Body of pancreas (tissue), 4 donors: ENCODE data around the gene PHLDA1.

ENCODE experiments used
- POLR2A ChIP-seq, 3 donors: fragments of 450-650 bp; IDR thresholded peaks; one replicate each; pipeline ENCODE4 v1.6.1; 2016; ENCODE audit warnings: antibody characterized with exemption in 3 of 3, mild to moderate bottlenecking in 2 of 3
- TF ChIP-seq, protein P1 (sequence below), 7 experiments: fragments of 450-650 bp in 4 of 7; fragments of 200-600 bp in 3 of 7; sonication (generic) in 3 of 7; IDR thresholded peaks; one replicate each; pipeline ENCODE4 v1.5.1; 2016 to 2019; ENCODE audit warnings: antibody characterized with exemption in 7 of 7

DNA sequence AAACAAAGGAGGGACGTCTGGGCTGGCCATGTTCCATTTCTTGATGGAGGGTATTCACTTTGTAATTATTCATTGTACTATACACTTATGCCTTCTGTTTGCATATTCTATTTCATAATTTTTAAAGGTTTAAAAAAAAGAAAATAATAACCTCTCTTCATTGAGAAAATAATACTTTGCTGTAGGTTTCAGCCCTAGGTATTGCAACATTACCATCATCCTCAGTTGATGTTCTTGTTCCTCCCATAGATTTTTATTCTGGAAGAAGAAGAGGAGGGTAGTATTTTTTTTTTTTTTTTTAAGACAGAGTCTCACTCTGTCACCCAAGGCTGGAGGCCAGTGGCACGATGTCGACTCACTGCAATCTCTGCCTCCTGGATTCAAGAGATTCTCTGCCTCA is 54.7 kb downstream of the PHLDA1 start:
- TF ChIP-seq POLR2A (IDR thresholded peaks at IDR 0.05): no peak
- TF ChIP-seq, protein P1, sequence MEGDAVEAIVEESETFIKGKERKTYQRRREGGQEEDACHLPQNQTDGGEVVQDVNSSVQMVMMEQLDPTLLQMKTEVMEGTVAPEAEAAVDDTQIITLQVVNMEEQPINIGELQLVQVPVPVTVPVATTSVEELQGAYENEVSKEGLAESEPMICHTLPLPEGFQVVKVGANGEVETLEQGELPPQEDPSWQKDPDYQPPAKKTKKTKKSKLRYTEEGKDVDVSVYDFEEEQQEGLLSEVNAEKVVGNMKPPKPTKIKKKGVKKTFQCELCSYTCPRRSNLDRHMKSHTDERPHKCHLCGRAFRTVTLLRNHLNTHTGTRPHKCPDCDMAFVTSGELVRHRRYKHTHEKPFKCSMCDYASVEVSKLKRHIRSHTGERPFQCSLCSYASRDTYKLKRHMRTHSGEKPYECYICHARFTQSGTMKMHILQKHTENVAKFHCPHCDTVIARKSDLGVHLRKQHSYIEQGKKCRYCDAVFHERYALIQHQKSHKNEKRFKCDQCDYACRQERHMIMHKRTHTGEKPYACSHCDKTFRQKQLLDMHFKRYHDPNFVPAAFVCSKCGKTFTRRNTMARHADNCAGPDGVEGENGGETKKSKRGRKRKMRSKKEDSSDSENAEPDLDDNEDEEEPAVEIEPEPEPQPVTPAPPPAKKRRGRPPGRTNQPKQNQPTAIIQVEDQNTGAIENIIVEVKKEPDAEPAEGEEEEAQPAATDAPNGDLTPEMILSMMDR (IDR thresholded peaks at IDR 0.05): no peak
